ENCODE measurements around the gene NOX5.

- no peak for TF ChIP-seq CTCF (IDR thresholded peaks at IDR 0.05; ENCODE audit: low read depth, low read length, missing input control)
- no peak for TF ChIP-seq TAF1 (conservative IDR thresholded peaks at IDR 0.05)
- TF ChIP-seq JUND (IDR thresholded peaks at IDR 0.05) = no peak
- TF ChIP-seq MAX (IDR thresholded peaks at IDR 0.05) = no peak
- no peak for TF ChIP-seq NR2F2 (IDR thresholded peaks at IDR 0.05)
- no peak for TF ChIP-seq ATF3 (IDR thresholded peaks at IDR 0.05)
- no peak for TF ChIP-seq ZBTB33 (IDR thresholded peaks at IDR 0.05)
- no peak for TF ChIP-seq REST (IDR thresholded peaks at IDR 0.05)
- no peak for TF ChIP-seq EGR1 (IDR thresholded peaks at IDR 0.05; ENCODE audit: low read depth in 2 of 2)
- no peak for TF ChIP-seq SP1 (IDR thresholded peaks at IDR 0.05)
- no peak for TF ChIP-seq RAD21 (IDR thresholded peaks at IDR 0.05)
These were observed 22.3 kb downstream of the NOX5 start for GRCh38 chr15:69036826-69037225.

Data from liver (tissue), 3 donors.